AG09319 (cell line): ENCODE results near the gene SMG6.
"Not testable (repeated sequence)": the region's sequence is repeated elsewhere in the genome, so short reads cannot be mapped to it uniquely, and the experiment has no call there.

Experiments
- DNase-seq: peaks from one replicate; pipeline ENCODE4 v3.0.0-alpha.2; 2010; ENCODE audit warnings: low read depth; ENCODE audit errors: extremely low read depth
- TF ChIP-seq, protein P1 (sequence below): IDR thresholded peaks from 2 replicates; pipeline ENCODE4 v1.5.1; 2011; ENCODE audit warnings: low read depth, mild to moderate bottlenecking, inconsistent platforms, low read length, moderate library complexity

The SMG6 gene

GRCh38 chr17:2259769-2260536 is 43.6 kb downstream of the SMG6 start:
- TF ChIP-seq, protein P1, sequence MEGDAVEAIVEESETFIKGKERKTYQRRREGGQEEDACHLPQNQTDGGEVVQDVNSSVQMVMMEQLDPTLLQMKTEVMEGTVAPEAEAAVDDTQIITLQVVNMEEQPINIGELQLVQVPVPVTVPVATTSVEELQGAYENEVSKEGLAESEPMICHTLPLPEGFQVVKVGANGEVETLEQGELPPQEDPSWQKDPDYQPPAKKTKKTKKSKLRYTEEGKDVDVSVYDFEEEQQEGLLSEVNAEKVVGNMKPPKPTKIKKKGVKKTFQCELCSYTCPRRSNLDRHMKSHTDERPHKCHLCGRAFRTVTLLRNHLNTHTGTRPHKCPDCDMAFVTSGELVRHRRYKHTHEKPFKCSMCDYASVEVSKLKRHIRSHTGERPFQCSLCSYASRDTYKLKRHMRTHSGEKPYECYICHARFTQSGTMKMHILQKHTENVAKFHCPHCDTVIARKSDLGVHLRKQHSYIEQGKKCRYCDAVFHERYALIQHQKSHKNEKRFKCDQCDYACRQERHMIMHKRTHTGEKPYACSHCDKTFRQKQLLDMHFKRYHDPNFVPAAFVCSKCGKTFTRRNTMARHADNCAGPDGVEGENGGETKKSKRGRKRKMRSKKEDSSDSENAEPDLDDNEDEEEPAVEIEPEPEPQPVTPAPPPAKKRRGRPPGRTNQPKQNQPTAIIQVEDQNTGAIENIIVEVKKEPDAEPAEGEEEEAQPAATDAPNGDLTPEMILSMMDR: no peak
- no peak for DNase-seq

DNA sequence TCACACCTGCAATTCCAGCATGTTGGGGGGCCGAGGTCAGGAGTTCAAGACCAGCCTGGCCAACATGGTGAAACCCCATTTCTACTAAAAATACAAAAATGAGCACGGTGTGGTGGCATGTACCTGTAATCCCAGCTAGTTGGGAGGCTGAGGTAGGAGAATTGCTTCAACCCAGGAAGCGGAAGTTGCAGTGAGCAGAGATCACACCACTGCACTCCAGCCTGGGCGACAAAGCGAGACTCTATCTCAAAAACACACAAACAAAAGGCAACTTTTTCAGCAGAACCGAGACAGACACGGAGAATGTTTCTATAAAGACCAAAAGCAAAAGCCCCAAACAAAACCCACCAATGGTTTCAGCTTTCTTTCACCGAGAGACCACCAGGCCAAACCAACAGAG is 44.8 kb downstream of the SMG6 start:
- DNase-seq: not testable (repeated sequence)

DNA sequence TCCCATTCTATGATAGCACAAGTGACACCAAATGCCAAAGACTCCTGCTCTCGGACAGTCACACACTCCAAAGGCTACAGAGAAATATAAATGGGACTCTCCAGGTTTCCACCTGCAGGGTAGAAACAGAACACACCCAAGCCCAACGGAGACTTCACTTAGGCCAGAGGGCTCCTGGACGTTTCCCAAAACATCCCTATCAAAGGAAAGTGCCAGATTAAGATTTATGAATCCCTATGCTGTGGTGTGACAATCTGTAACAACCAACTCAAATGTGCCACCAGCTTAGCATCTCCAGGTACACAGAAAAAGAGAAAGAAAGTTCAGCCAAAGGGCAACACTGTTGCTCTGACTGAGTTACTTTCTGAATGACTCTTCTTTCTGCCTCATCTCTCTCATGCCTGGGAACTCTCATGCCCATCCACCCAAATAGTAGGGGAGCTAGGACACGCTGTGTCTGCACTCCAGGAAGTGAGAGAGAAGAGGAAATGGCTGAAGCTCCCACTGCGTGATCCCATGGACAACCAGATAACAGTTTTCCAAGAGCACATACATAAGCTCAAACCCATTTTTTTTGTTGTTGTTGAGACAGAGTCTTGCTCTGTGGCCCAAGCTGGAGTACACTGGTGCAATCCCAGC is 49.7 kb downstream of the SMG6 start:
- TF ChIP-seq, protein P1: no peak
- DNase-seq: no peak

- TF ChIP-seq, protein P1: no peak
- DNase-seq: no peak
These were observed 50.2 kb downstream of the SMG6 start for GRCh38 chr17:2253362-2253761.

DNA sequence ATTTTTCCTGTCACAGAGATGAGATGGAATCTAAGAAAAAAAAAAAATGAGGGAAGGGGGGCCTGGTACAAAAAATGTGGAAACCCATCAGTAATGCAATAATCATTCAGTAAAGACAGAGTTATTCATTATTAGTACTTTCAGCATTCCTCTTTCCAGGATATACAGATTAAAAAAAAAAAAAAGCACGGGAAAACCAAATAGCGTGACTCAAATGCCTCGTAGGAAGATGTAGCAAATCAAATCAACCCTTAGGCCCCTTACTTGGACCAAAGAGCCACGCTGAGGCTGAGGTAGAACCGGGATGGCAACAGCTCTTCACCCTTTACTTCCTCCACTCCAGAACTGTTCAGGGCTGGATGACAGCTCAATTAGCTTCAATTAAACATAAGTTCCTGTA is 52.5 kb downstream of the SMG6 start:
- TF ChIP-seq, protein P1: no peak
- DNase-seq: no peak

- DNase-seq: no peak
- TF ChIP-seq, protein P1: no peak
These were observed 53.2 kb downstream of the SMG6 start for GRCh38 chr17:2250140-2251095.

GRCh38 chr17:2247005-2247404 is 56.6 kb downstream of the SMG6 start:
- TF ChIP-seq, protein P1: no peak
- no peak for DNase-seq
